Endodermal cell (in vitro differentiated cells): ENCODE data around the gene SLC2A4. TPM values are rescaled to one million over a fixed set of nuclear protein-coding genes. Genes with fewer than 3 reads are reported as not detected.
A peak's percentile ranks its signal among the peaks of the same experiment; 100 is the strongest.

Experiments
- DNase-seq: peaks from one replicate; pipeline ENCODE4 v3.0.0-alpha.2; 2017
- H3K27ac ChIP-seq: 2 replicates; pipeline ENCODE4 v1.5.1; 2013; ENCODE audit warnings: mild to moderate bottlenecking, low read depth, low read length, moderate library complexity
- H3K27me3 ChIP-seq: 2 replicates; pipeline ENCODE4 v1.6.1; 2013; ENCODE audit warnings: mild to moderate bottlenecking, low read length, moderate library complexity; ENCODE audit not compliant: insufficient read depth, control insufficient read depth, poor library complexity, severe bottlenecking
- H3K36me3 ChIP-seq: 2 replicates; pipeline ENCODE4 v1.7.0; 2013; ENCODE audit warnings: mild to moderate bottlenecking, low read length, moderate library complexity; ENCODE audit not compliant: control insufficient read depth, insufficient read depth
- H3K4me1 ChIP-seq: one replicate; pipeline ENCODE4 v1.7.0; 2013; ENCODE audit warnings: low read length; ENCODE audit not compliant: control insufficient read depth, insufficient read depth
- H3K4me3 ChIP-seq: 2 replicates; pipeline ENCODE4 v1.5.1; 2013; ENCODE audit warnings: mild to moderate bottlenecking, low read length, moderate library complexity
- H3K9ac ChIP-seq: 2 replicates; pipeline ENCODE4 v1.6.1; 2013; ENCODE audit warnings: mild to moderate bottlenecking, low read length, moderate library complexity; ENCODE audit not compliant: poor library complexity, severe bottlenecking; ENCODE audit errors: extremely low read depth
- H3K9me3 ChIP-seq: 2 replicates; pipeline ENCODE4 v1.6.1; 2013; ENCODE audit warnings: mild to moderate bottlenecking, low read length, moderate library complexity; ENCODE audit not compliant: control insufficient read depth
- H3K27ac Mint-ChIP-seq: 2 replicates; pipeline ENCODE4 v1.8.0; 2020; ENCODE audit warnings: mixed read lengths
- H3K27me3 Mint-ChIP-seq: 2 replicates; pipeline ENCODE4 v1.8.0; 2021; ENCODE audit warnings: mild to moderate bottlenecking, mixed read lengths; ENCODE audit not compliant: insufficient read depth
- H3K36me3 Mint-ChIP-seq: 2 replicates; pipeline ENCODE4 v1.8.0; 2020; ENCODE audit warnings: low read depth, mixed read lengths
- H3K4me1 Mint-ChIP-seq: 2 replicates; pipeline ENCODE4 v1.8.0; 2020; ENCODE audit warnings: mixed read lengths
- H3K4me3 Mint-ChIP-seq: 2 replicates; pipeline ENCODE4 v1.8.0; 2020; ENCODE audit warnings: mild to moderate bottlenecking, moderate library complexity, mixed read lengths
- H3K9me3 Mint-ChIP-seq: 2 replicates; pipeline ENCODE4 v1.8.0; 2020; ENCODE audit warnings: mild to moderate bottlenecking, mixed read lengths
- CTCF ChIP-seq: fragments of 200-600 bp; sonication (generic); conservative IDR thresholded peaks from 2 replicates; pipeline ENCODE4 v1.5.0; 2021; ENCODE audit warnings: antibody characterized with exemption, mild to moderate bottlenecking
- WGBS, 2 experiments: methylation state at CpG; one replicate each; pipeline versions ENCODE4 v1.1.5 to v1.1.7; 2013; ENCODE audit warnings: missing lambda C conversion rate in 2 of 2, mixed read lengths in 1 of 2; ENCODE audit not compliant: insufficient coverage in 1 of 2, insufficient read length in 1 of 2; 5-methylcytosine and 5-hydroxymethylcytosine counted together
- total RNA-seq, 2 donors: library from RNA; stranded (reverse); fragmentation: NEBNext Ultra II Directional in 1 of 2; extraction: Animal tissue kit (Norgen Biotek cat#: 25700) in 1 of 2; gene quantifications; 2 replicates in 1 of 2; 3 replicates in 1 of 2; pipeline ENCODE4 v1.2.1, GENCODE V29; 2021

SLC2A4 gene
- total RNA-seq, 2 donors from 2014 or later = 2.2 to 5.4 TPM

DNA sequence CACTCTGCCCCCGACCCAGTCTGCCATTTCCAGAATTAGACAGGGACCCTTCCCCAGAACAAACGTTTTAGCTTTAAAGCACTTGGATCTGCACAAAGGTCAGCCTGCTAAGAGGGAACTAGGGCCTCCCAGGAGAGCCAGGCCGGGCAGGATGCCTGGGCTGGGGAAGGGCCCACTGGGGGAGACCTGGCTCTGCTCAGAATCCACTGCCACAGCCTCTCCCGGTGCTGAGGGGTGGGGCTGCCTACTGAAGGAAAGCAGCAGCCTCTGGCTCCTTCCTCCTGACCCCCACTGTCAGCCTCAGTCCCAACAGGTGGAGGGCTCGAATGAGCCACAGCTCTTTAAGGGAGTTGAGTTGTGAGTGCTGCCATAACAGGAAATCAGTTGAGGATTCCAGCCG lies 11.2 kb downstream of the SLC2A4 start:
- Histone ChIP-seq H3K4me1 (no peaks in the 10 kb centered on the region), H3K27me3 (peaks cover 54% of the 10 kb centered on the region), H3K27ac (no peak overlapping the region), H3K36me3 (no peaks in the 10 kb centered on the region), H3K9me3 (no peaks in the 10 kb centered on the region), H3K4me3 (no peak overlapping the region), H3K9ac (no peak overlapping the region)
- H3K27ac Mint-ChIP-seq = no peak overlapping the region
- no peak for TF ChIP-seq CTCF
- H3K4me3 Mint-ChIP-seq = no peak overlapping the region
- peaks cover 3% of the 10 kb centered on the region for H3K4me1 Mint-ChIP-seq
- H3K27me3 Mint-ChIP-seq = peaks cover 67% of the 10 kb centered on the region
- H3K9me3 Mint-ChIP-seq = no peaks in the 10 kb centered on the region
- WGBS, 2 experiments = 64 to 76% methylated on average over 5 to 6 of the region's 6 CpGs
- no peak for DNase-seq
- H3K36me3 Mint-ChIP-seq = no peaks in the 10 kb centered on the region

- Histone ChIP-seq H3K36me3 (no peaks in the 10 kb centered on the region), H3K9ac (no peak overlapping the region), H3K9me3 (no peaks in the 10 kb centered on the region), H3K27me3 (peaks cover 57% of the 10 kb centered on the region), H3K4me3 (no peak overlapping the region), H3K4me1 (no peaks in the 10 kb centered on the region), H3K27ac (no peak overlapping the region)
- TF ChIP-seq CTCF = no peak
- H3K27ac Mint-ChIP-seq = no peak overlapping the region
- H3K36me3 Mint-ChIP-seq = no peaks in the 10 kb centered on the region
- no peak overlapping the region for H3K4me3 Mint-ChIP-seq
- peaks cover 3% of the 10 kb centered on the region for H3K4me1 Mint-ChIP-seq
- 97 to 98% methylated on average over 7 to 11 of the region's 11 CpGs for WGBS, 2 experiments
- H3K9me3 Mint-ChIP-seq = no peaks in the 10 kb centered on the region
- peaks cover 68% of the 10 kb centered on the region for H3K27me3 Mint-ChIP-seq
- no peak for DNase-seq
Observed at GRCh38 chr17:7293159-7293558, 11.6 kb downstream of the SLC2A4 start.

DNA sequence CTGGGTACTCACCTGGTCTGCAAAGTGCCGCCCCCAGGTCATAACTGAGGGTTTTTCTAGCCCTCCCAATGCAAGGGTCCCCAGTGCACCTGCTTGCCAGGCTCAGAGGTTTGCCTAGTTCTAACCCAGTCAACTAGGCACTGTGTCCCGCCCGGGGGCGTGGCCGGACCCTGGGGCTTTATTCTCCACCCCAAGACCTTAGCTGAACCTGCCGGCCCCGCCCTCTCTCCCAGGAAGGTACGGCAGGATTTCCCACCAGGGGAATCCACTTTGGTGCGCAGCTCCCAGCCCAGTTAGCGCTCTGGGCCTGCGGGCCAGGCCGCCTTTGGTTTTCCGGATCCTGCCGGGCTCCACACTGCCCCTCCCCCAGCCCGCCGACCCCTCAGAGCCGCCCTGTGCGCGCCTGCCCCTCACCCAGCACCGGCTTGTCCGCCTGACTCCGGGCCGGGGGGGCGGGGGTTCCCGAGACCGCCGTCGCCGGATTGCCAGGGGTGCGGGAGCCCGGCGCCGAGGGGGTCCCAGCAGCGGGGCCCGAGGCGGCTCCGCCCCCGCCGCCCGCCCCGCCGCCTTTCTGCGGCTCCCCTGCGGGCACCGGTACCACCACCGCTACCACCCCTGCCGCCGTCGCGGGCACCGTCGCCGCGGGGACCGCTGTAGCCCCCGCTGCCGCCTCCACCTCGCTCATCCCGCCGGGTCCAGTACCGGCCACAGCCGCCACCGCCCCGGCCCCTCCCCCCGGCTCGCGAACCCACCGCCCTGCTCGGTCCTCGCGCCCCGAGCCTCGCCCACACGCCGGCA lies 12.5 kb downstream of the SLC2A4 start:
- no peaks in the 10 kb centered on the region for H3K9me3 Mint-ChIP-seq
- peaks cover 72% of the 10 kb centered on the region for H3K27me3 Mint-ChIP-seq
- H3K9ac ChIP-seq = no peak overlapping the region
- H3K27me3 ChIP-seq = peaks cover 66% of the 10 kb centered on the region
- no peaks in the 10 kb centered on the region for H3K36me3 Mint-ChIP-seq
- H3K4me1 Mint-ChIP-seq = peaks cover 3% of the 10 kb centered on the region
- H3K27ac ChIP-seq = no peak overlapping the region
- no peak for TF ChIP-seq CTCF
- H3K4me3 Mint-ChIP-seq = peak overlapping the region; percentile 40
- DNase-seq = peak; percentile 95
- WGBS, 2 experiments = 3 to 20% methylated on average over 5 to 75 of the region's 75 CpGs
- no peaks in the 10 kb centered on the region for H3K4me1 ChIP-seq
- no peaks in the 10 kb centered on the region for H3K36me3 ChIP-seq
- H3K27ac Mint-ChIP-seq = no peak overlapping the region
- peak overlapping the region; percentile 5 for H3K4me3 ChIP-seq
- H3K9me3 ChIP-seq = no peaks in the 10 kb centered on the region
